ENCODE data around the gene NTF3. TPM values are rescaled to one million over a fixed set of nuclear protein-coding genes. Genes with fewer than 3 reads are reported as not detected.

Gene NTF3
- total RNA-seq, 1 experiment from 2014 or later = not detected

DNA sequence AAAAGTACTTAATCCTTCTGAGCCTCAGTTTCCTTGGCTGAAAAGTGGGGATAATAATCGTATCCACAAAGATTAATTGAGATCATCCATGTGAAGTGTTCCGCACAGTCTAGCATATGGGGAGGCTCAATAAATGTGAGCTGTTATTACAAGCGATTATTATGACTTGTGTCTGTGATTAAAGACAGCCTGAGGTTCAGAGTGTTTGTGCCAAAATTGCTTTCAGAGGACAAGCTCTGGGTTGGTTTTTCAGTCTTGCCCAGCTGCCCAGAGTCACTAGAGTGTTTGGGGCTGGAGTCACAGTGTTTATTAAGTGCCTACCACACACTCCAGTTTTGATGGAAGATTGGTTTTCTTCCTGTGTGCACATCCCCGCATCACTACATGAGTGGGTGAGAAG lies 53.5 kb downstream of the NTF3 start:
- ATAC-seq (no peak), DNase-seq (ENCODE audit: low read depth, low spot score) (no peak)
- Histone ChIP-seq H3K9me3 (ENCODE audit: control insufficient read depth, insufficient read depth, low read depth, low read length) (no peaks in the 10 kb centered on the region), H3K4me1 (ENCODE audit: control insufficient read depth, insufficient read depth, low read length) (no peaks in the 10 kb centered on the region), H3K27me3 (ENCODE audit: control insufficient read depth, insufficient read depth, low read length) (no peaks in the 10 kb centered on the region), H3K27ac (ENCODE audit: low read length) (no peak overlapping the region), H3K36me3 (ENCODE audit: control insufficient read depth, insufficient read depth, low read length) (no peaks in the 10 kb centered on the region), H3K4me3 (ENCODE audit: low read depth in 2 of 2, low read length in 2 of 2) (no peak overlapping the region)
- in situ Hi-C loops (cut with HindIII; ENCODE audit: low pct_unique_long_range_greater_than_20kb, low sequenced_read_pairs) = no loop called here
- BruUV-seq (replicated peaks) = no TSS peak
- POLR2A ChIA-PET = no interaction called here
- CTCF ChIA-PET = no interaction called here
- TF ChIP-seq, protein P1, sequence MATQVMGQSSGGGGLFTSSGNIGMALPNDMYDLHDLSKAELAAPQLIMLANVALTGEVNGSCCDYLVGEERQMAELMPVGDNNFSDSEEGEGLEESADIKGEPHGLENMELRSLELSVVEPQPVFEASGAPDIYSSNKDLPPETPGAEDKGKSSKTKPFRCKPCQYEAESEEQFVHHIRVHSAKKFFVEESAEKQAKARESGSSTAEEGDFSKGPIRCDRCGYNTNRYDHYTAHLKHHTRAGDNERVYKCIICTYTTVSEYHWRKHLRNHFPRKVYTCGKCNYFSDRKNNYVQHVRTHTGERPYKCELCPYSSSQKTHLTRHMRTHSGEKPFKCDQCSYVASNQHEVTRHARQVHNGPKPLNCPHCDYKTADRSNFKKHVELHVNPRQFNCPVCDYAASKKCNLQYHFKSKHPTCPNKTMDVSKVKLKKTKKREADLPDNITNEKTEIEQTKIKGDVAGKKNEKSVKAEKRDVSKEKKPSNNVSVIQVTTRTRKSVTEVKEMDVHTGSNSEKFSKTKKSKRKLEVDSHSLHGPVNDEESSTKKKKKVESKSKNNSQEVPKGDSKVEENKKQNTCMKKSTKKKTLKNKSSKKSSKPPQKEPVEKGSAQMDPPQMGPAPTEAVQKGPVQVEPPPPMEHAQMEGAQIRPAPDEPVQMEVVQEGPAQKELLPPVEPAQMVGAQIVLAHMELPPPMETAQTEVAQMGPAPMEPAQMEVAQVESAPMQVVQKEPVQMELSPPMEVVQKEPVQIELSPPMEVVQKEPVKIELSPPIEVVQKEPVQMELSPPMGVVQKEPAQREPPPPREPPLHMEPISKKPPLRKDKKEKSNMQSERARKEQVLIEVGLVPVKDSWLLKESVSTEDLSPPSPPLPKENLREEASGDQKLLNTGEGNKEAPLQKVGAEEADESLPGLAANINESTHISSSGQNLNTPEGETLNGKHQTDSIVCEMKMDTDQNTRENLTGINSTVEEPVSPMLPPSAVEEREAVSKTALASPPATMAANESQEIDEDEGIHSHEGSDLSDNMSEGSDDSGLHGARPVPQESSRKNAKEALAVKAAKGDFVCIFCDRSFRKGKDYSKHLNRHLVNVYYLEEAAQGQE (IDR thresholded peaks at IDR 0.05; ENCODE audit: insufficient read depth in 1 of 2, low read depth in 2 of 2, low read length in 1 of 2) = no peak
- TF ChIP-seq SIN3A (IDR thresholded peaks at IDR 0.05; ENCODE audit: borderline replicate concordance, insufficient read depth, low read depth, low read length) (no peak), TCF7L2 (IDR thresholded peaks at IDR 0.05; ENCODE audit: low read depth, low read length) (no peak), POLR2AphosphoS5 (IDR thresholded peaks at IDR 0.05; ENCODE audit: low read depth, low read length) (no peak)
- TF ChIP-seq, protein P2, sequence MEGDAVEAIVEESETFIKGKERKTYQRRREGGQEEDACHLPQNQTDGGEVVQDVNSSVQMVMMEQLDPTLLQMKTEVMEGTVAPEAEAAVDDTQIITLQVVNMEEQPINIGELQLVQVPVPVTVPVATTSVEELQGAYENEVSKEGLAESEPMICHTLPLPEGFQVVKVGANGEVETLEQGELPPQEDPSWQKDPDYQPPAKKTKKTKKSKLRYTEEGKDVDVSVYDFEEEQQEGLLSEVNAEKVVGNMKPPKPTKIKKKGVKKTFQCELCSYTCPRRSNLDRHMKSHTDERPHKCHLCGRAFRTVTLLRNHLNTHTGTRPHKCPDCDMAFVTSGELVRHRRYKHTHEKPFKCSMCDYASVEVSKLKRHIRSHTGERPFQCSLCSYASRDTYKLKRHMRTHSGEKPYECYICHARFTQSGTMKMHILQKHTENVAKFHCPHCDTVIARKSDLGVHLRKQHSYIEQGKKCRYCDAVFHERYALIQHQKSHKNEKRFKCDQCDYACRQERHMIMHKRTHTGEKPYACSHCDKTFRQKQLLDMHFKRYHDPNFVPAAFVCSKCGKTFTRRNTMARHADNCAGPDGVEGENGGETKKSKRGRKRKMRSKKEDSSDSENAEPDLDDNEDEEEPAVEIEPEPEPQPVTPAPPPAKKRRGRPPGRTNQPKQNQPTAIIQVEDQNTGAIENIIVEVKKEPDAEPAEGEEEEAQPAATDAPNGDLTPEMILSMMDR (IDR thresholded peaks at IDR 0.05) = no peak
- intact Hi-C loops (cut with micrococcal nuclease; ENCODE audit: unreplicated experiment) = no loop called here

DNA sequence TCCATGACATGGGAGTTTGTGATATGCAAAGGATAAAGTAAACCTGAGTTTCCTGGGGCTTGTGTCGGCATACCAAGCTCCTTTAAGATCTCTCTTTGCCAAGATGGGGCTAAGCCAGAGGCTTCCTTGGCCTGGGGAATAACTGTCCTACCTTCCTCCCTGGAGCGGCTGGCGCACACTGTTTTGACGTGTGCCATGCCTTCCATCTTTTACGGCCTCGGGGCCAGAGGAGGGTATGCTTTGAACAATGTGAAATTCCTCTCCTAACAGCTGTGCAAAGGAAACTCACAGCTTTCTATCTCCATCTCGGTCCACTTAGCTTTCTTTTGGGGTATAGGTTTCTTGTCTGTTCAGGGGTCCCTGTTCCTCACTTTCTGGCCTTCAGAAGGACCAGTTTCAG lies 55.2 kb downstream of the NTF3 start:
- POLR2A ChIA-PET = no interaction called here
- Histone ChIP-seq H3K27ac (ENCODE audit: low read length) (no peak overlapping the region), H3K36me3 (ENCODE audit: control insufficient read depth, insufficient read depth, low read length) (no peaks in the 10 kb centered on the region), H3K4me1 (ENCODE audit: control insufficient read depth, insufficient read depth, low read length) (no peaks in the 10 kb centered on the region), H3K27me3 (ENCODE audit: control insufficient read depth, insufficient read depth, low read length) (no peaks in the 10 kb centered on the region), H3K9me3 (ENCODE audit: control insufficient read depth, insufficient read depth, low read depth, low read length) (no peaks in the 10 kb centered on the region), H3K4me3 (ENCODE audit: low read depth in 2 of 2, low read length in 2 of 2) (no peak overlapping the region)
- in situ Hi-C loops (cut with HindIII; ENCODE audit: low pct_unique_long_range_greater_than_20kb, low sequenced_read_pairs) (no loop called here), intact Hi-C loops (cut with micrococcal nuclease; ENCODE audit: unreplicated experiment) (no loop called here)
- DNase-seq (ENCODE audit: low read depth, low spot score) (no peak), ATAC-seq (no peak)
- TF ChIP-seq POLR2AphosphoS5 (IDR thresholded peaks at IDR 0.05; ENCODE audit: low read depth, low read length) (no peak), TCF7L2 (IDR thresholded peaks at IDR 0.05; ENCODE audit: low read depth, low read length) (no peak), SIN3A (IDR thresholded peaks at IDR 0.05; ENCODE audit: borderline replicate concordance, insufficient read depth, low read depth, low read length) (no peak)
- TF ChIP-seq, protein P1 (IDR thresholded peaks at IDR 0.05; ENCODE audit: insufficient read depth in 1 of 2, low read depth in 2 of 2, low read length in 1 of 2) = no peak
- TF ChIP-seq, protein P2 (IDR thresholded peaks at IDR 0.05) = no peak
- BruUV-seq (replicated peaks) = no TSS peak
- CTCF ChIA-PET = no interaction called here

Measured in Panc1 (cell line).